Endothelial cell of umbilical vein (primary cell): ENCODE measurements around the gene ESYT3. TPM values are rescaled to one million over a fixed set of nuclear protein-coding genes. Genes with fewer than 3 reads are reported as not detected.
A peak's percentile ranks its signal among the peaks of the same experiment; 100 is the strongest.

Source experiments
- BruUV-seq: library from RNA; stranded (reverse); fragments of 400-500 nt; replicated peaks from 2 replicates; lab custom pipeline; 2021; lab: Mats Ljungman, UMichigan
- CTCF ChIA-PET: fragments of 300-600, 350-600 bp; sonication (Branson Sonifier 250); formaldehyde crosslinking; loops from one replicate; lab custom pipeline; 2021; ENCODE audit warnings: antibody characterized with exemption, inconsistent platforms; lab: Charles Lee
- POLR2A ChIA-PET: fragments of 300-600, 350-600 bp; sonication (Branson Sonifier 250); formaldehyde crosslinking; loops from one replicate; lab custom pipeline; 2021; ENCODE audit warnings: antibody characterized with exemption, inconsistent platforms; lab: Charles Lee
- DNase-seq: peaks from one replicate; pipeline ENCODE4 v3.0.0-alpha.2; 2011; ENCODE audit warnings: low read depth, low spot score
- FAIRE-seq: peaks from 2 replicates; lab custom pipeline; 2011; peaks lifted over from hg19 to GRCh38; lab: Jason Lieb, UNC
- H2AFZ ChIP-seq: 2 replicates; pipeline ENCODE4 v1.6.0; 2012; ENCODE audit warnings: low read depth, low read length, control low read depth, inconsistent platforms
- H3K27ac ChIP-seq: 2 replicates; pipeline ENCODE4 v1.5.1; 2011; ENCODE audit warnings: low read depth, mild to moderate bottlenecking, control low read depth, low read length, moderate library complexity; ENCODE audit not compliant: insufficient read depth
- H3K27me3 ChIP-seq, 2 experiments: 2 replicates each; pipeline versions ENCODE4 v1.6.0 to v1.6.1; 2011; ENCODE audit warnings: low read length in 2 of 2, mixed read lengths in 1 of 2; ENCODE audit not compliant: control insufficient read depth in 2 of 2, insufficient read depth in 2 of 2
- H3K36me3 ChIP-seq, 2 experiments: 2 replicates in 1 of 2; 3 replicates in 1 of 2; pipeline ENCODE4 v1.5.1; 2011; ENCODE audit warnings: low read length in 2 of 2, mild to moderate bottlenecking in 1 of 2, moderate library complexity in 1 of 2; ENCODE audit not compliant: control insufficient read depth in 2 of 2, insufficient read depth in 2 of 2; ENCODE audit errors: extremely low read depth in 1 of 2
- H3K4me1 ChIP-seq: 3 replicates; pipeline ENCODE4 v1.5.1; 2011; ENCODE audit warnings: mild to moderate bottlenecking, low read length; ENCODE audit not compliant: control insufficient read depth, insufficient read depth; ENCODE audit errors: extremely low read depth
- H3K4me2 ChIP-seq: 2 replicates; pipeline ENCODE4 v1.6.1; 2011; ENCODE audit warnings: low read length, control low read depth, mixed read lengths; ENCODE audit not compliant: insufficient read depth
- H3K4me3 ChIP-seq, 3 experiments: fragments of 200-600 bp in 1 of 3; sonication (generic), shearing (Covaris generic) in 1 of 3; replicated peaks in 1 of 3; 2 replicates each; pipeline ENCODE4 v1.5.1; 2011 to 2016; ENCODE audit warnings: control low read depth in 3 of 3, low read length in 3 of 3, mild to moderate bottlenecking in 2 of 3, inconsistent platforms in 1 of 3, low read depth in 1 of 3, moderate library complexity in 1 of 3; ENCODE audit not compliant: insufficient read depth in 1 of 3
- H3K79me2 ChIP-seq: 2 replicates; pipeline ENCODE4 v1.6.0; 2012; ENCODE audit warnings: low read length, inconsistent platforms; ENCODE audit not compliant: control insufficient read depth, insufficient read depth
- H3K9ac ChIP-seq: replicated peaks from 2 replicates; pipeline ENCODE3; 2011; ENCODE audit warnings: low read length, control low read depth; ENCODE audit not compliant: insufficient read depth; ENCODE audit errors: extremely low read depth
- H3K9me1 ChIP-seq: replicated peaks from 3 replicates; pipeline ENCODE4 v1.6.0; 2011; ENCODE audit warnings: mild to moderate bottlenecking, low read length; ENCODE audit not compliant: control insufficient read depth, insufficient read depth; ENCODE audit errors: extremely low read depth
- H3K9me3 ChIP-seq: replicated peaks from 2 replicates; pipeline ENCODE4 v1.5.1; 2012; ENCODE audit warnings: low read length, inconsistent platforms; ENCODE audit not compliant: control insufficient read depth, insufficient read depth
- H4K20me1 ChIP-seq: replicated peaks from 2 replicates; pipeline ENCODE3; 2011; ENCODE audit warnings: mild to moderate bottlenecking, low read length; ENCODE audit not compliant: control insufficient read depth, insufficient read depth; ENCODE audit errors: extremely low read depth
- EZH2 ChIP-seq: IDR thresholded peaks from 2 replicates; pipeline ENCODE4 v1.6.1; 2012; ENCODE audit warnings: borderline replicate concordance, low read depth, mild to moderate bottlenecking, moderate library complexity, low read length, inconsistent platforms; ENCODE audit not compliant: severe bottlenecking
- FOS ChIP-seq: IDR thresholded peaks from 2 replicates; pipeline ENCODE4 v1.6.1; 2011; ENCODE audit warnings: mild to moderate bottlenecking, low read length, moderate library complexity, borderline replicate concordance; ENCODE audit not compliant: insufficient read depth
- MYC ChIP-seq: IDR thresholded peaks from one replicate; pipeline ENCODE4 v1.6.1; 2011; ENCODE audit warnings: mild to moderate bottlenecking, low read depth, low read length
- POLR2A ChIP-seq: IDR thresholded peaks from 2 replicates; pipeline ENCODE4 v1.6.1; 2012; ENCODE audit warnings: low read depth, mild to moderate bottlenecking, control low read depth, low read length
- POLR2AphosphoS5 ChIP-seq: IDR thresholded peaks from 2 replicates; pipeline ENCODE4 v1.6.1; 2012; ENCODE audit warnings: low read depth, mild to moderate bottlenecking, control low read depth, low read length, moderate library complexity; ENCODE audit not compliant: insufficient read depth
- dilution Hi-C: fragments of 300-500 bp; cut with MboI; formaldehyde crosslinking; loops from one replicate; pipeline ENCODE4 v1.15.0; 2019; ENCODE audit warnings: low sequenced_read_pairs; ENCODE audit not compliant: extremely low pct_ligation_motif_present
- intact Hi-C: fragments of 100-400 bp; cut with micrococcal nuclease; formaldehyde crosslinking; loops from one replicate; pipeline ENCODE4 v1.10.0; 2022
- polyA plus RNA-seq, 4 experiments: library from polyadenylated mRNA; depleted of rRNA in 3 of 4; stranded (reverse) in 3 of 4; unstranded in 1 of 4; fragments of >200 nt; gene quantifications; 2 replicates each; pipeline versions ENCODE4 v1.2.1 to v1.2.3, GENCODE V29; 2011 to 2012; ENCODE audit warnings: missing spikeins in 1 of 4
- total RNA-seq: library from RNA; stranded (reverse); gene quantifications from 2 replicates; pipeline ENCODE4 v1.2.3, GENCODE V29; 2021
- TF ChIP-seq, protein P1 (sequence below): IDR thresholded peaks from 2 replicates; pipeline ENCODE4 v1.6.1; 2011; ENCODE audit not compliant: insufficient read depth, insufficient read length
- TF ChIP-seq, protein P2 (sequence below), 2 donors: IDR thresholded peaks; 1 replicate in 1 of 2; 2 replicates in 1 of 2; pipeline ENCODE4 v1.5.1; 2011; ENCODE audit warnings: low read length in 2 of 2, mild to moderate bottlenecking in 2 of 2, moderate library complexity in 2 of 2, control low read depth in 1 of 2, inconsistent platforms in 1 of 2, low read depth in 1 of 2; ENCODE audit not compliant: insufficient read depth in 1 of 2; ENCODE audit errors: extremely low read depth in 1 of 2

The ESYT3 gene
- total and polyA plus RNA-seq, 2 donors (not counting 3 experiments of a cell fraction or from before 2014, with no cell fraction given) = not detected

DNA sequence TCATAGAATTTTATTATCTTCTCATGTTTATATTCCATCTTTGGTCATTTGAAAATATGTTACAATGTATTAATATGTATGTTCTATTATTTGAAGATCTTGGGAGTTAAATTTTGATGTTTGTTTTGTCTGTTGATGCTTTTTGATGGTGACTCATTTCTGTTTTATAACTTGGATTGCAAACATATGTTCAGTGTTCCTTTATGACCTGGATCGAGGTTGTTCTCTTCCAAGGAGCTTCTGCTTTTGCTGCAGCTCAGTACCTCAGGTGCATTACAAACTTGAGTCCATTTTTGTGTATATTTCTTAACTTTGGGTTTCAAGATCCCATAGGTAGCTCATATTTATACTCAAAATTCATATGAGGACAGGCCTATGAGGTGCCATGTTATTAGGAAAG is 37.1 kb downstream of the ESYT3 start:
- H3K4me2 ChIP-seq = no peak overlapping the region
- H3K9me1 ChIP-seq = no peaks in the 10 kb centered on the region
- no peak overlapping the region for H3K4me3 ChIP-seq
- TF ChIP-seq POLR2A = no peak
- no peak for TF ChIP-seq POLR2AphosphoS5
- TF ChIP-seq, protein P1, sequence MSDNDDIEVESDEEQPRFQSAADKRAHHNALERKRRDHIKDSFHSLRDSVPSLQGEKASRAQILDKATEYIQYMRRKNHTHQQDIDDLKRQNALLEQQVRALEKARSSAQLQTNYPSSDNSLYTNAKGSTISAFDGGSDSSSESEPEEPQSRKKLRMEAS = no peak
- peaks cover 2% of the 10 kb centered on the region for H4K20me1 ChIP-seq
- H3K4me1 ChIP-seq = peaks cover 6% of the 10 kb centered on the region
- ChIA-PET POLR2A (no interaction called here), CTCF (interaction anchor here (0.8 to 1.4 kb wide), 5 partner anchors 8 to 464 kb away, joined by 3 to 4 read pairs (median 3); partner anchors contain the start of gene CEP70)
- no peaks in the 10 kb centered on the region for H3K27me3 ChIP-seq
- H3K9ac ChIP-seq = no peak overlapping the region
- DNase-seq (no peak), FAIRE-seq (no peak)
- H2AFZ ChIP-seq = no peak overlapping the region
- dilution Hi-C loops = no loop called here
- no peaks in the 10 kb centered on the region for H3K36me3 ChIP-seq
- no peaks in the 10 kb centered on the region for H3K79me2 ChIP-seq
- no TSS peak for BruUV-seq
- H3K9me3 ChIP-seq = no peaks in the 10 kb centered on the region
- no peak overlapping the region for H3K27ac ChIP-seq
- intact Hi-C loops = no loop called here

DNA sequence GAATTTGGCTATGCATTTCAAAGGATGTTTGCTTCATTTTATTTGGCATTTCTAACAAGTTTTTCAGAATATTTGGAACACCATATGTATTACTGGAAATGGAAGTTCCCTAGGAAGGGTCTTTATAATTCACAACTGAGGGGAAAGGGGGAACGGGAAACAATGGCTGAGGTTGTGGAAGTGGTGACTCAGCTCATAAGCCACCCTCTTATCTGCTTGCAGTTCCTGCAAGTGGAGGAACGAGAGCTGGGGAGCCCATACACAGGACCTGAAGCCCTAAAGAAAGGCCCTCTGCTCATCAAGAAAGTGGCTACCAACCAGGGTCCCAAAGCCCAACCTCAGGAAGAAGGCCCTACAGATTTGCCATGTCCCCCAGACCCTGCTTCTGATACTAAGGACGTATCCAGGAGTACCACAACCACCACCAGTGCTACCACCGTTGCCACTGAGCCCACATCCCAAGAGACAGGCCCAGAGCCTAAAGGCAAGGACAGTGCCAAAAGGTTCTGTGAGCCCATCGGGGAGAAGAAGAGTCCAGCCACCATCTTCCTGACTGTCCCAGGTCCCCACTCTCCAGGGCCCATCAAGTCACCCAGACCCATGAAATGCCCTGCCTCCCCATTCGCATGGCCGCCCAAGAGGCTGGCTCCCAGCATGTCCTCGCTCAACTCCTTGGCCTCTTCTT is 37.9 kb downstream of the ESYT3 start:
- Histone ChIP-seq H3K27ac (no peak overlapping the region), H3K27me3 (no peaks in the 10 kb centered on the region), H3K4me1 (peaks cover 6% of the 10 kb centered on the region), H3K9ac (no peak overlapping the region), H2AFZ (no peak overlapping the region), H4K20me1 (peaks cover 2% of the 10 kb centered on the region), H3K79me2 (no peaks in the 10 kb centered on the region), H3K4me3 (no peak overlapping the region), H3K4me2 (peak overlapping the region; percentile 11), H3K36me3 (no peaks in the 10 kb centered on the region), H3K9me1 (no peaks in the 10 kb centered on the region), H3K9me3 (no peaks in the 10 kb centered on the region)
- POLR2A ChIA-PET = no interaction called here
- dilution Hi-C loops = no loop called here
- CTCF ChIA-PET = interaction anchor here (0.8 to 1.4 kb wide), 3 partner anchors 55 to 464 kb away, joined by 3 to 4 read pairs (median 4); no protein-coding TSS in a partner anchor
- FAIRE-seq (peak; percentile 44), DNase-seq (peak; percentile 37)
- no peak for TF ChIP-seq EZH2
- no peak for TF ChIP-seq MYC
- TF ChIP-seq FOS = peak; percentile 64
- TF ChIP-seq, protein P2, sequence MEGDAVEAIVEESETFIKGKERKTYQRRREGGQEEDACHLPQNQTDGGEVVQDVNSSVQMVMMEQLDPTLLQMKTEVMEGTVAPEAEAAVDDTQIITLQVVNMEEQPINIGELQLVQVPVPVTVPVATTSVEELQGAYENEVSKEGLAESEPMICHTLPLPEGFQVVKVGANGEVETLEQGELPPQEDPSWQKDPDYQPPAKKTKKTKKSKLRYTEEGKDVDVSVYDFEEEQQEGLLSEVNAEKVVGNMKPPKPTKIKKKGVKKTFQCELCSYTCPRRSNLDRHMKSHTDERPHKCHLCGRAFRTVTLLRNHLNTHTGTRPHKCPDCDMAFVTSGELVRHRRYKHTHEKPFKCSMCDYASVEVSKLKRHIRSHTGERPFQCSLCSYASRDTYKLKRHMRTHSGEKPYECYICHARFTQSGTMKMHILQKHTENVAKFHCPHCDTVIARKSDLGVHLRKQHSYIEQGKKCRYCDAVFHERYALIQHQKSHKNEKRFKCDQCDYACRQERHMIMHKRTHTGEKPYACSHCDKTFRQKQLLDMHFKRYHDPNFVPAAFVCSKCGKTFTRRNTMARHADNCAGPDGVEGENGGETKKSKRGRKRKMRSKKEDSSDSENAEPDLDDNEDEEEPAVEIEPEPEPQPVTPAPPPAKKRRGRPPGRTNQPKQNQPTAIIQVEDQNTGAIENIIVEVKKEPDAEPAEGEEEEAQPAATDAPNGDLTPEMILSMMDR (IDR thresholded peaks at IDR 0.05; ENCODE audit: extremely low read depth in 1 of 2, insufficient read depth in 1 of 2, low read depth in 1 of 2, low read length in 2 of 2) = no peak
- intact Hi-C loops = no loop called here
- no TSS peak for BruUV-seq
